Liver (tissue), 9 donors: ENCODE results near the gene NTF3. TPM values are rescaled to one million over a fixed set of nuclear protein-coding genes. Genes with fewer than 3 reads are reported as not detected.

ENCODE experiments used
- DNase-seq: peaks from one replicate; pipeline ENCODE4 v3.0.0-alpha.2; 2017; ENCODE audit warnings: low spot score
- H3K27ac ChIP-seq, 2 donors: one replicate each; pipeline ENCODE4 v1.7.0; 2013; ENCODE audit warnings: inconsistent platforms in 2 of 2, low read length in 2 of 2, control low read depth in 1 of 2, low read depth in 1 of 2, mild to moderate bottlenecking in 1 of 2
- H3K27me3 ChIP-seq, 4 donors: one replicate each; pipeline versions ENCODE4 v1.6.1 to v1.7.0; 2013; ENCODE audit warnings: low read length in 3 of 4, inconsistent platforms in 1 of 4, mild to moderate bottlenecking in 1 of 4, moderate library complexity in 1 of 4; ENCODE audit not compliant: control insufficient read depth in 4 of 4, insufficient read depth in 4 of 4
- H3K36me3 ChIP-seq, 4 donors: one replicate each; pipeline versions ENCODE4 v1.6.1 to v1.7.0; 2013; ENCODE audit warnings: low read length in 3 of 4, mild to moderate bottlenecking in 3 of 4, low read depth in 1 of 4, moderate library complexity in 1 of 4; ENCODE audit not compliant: control insufficient read depth in 4 of 4, insufficient read depth in 3 of 4
- H3K4me1 ChIP-seq, 4 donors: one replicate each; pipeline versions ENCODE4 v1.6.1 to v1.7.0; 2013; ENCODE audit warnings: low read length in 3 of 4, mild to moderate bottlenecking in 3 of 4, moderate library complexity in 1 of 4; ENCODE audit not compliant: control insufficient read depth in 4 of 4, insufficient read depth in 4 of 4
- H3K4me3 ChIP-seq, 3 donors: one replicate each; pipeline versions ENCODE4 v1.6.1 to v1.7.0; 2013; ENCODE audit warnings: low read length in 3 of 3, control low read depth in 1 of 3, low read depth in 1 of 3, mild to moderate bottlenecking in 1 of 3
- H3K9ac ChIP-seq, 2 donors: one replicate each; pipeline ENCODE4 v1.7.0; 2013; ENCODE audit warnings: low read length in 2 of 2, mild to moderate bottlenecking in 2 of 2, moderate library complexity in 2 of 2, control low read depth in 1 of 2, low read depth in 1 of 2
- H3K9me3 ChIP-seq, 4 donors: one replicate each; pipeline versions ENCODE4 v1.6.1 to v1.7.0; 2013; ENCODE audit warnings: low read length in 3 of 4; ENCODE audit not compliant: control insufficient read depth in 4 of 4
- ATF3 ChIP-seq: IDR thresholded peaks from 2 replicates; pipeline ENCODE4 v1.6.1; 2016; ENCODE audit warnings: antibody characterized with exemption
- EGR1 ChIP-seq, 2 donors: IDR thresholded peaks; 2 replicates each; pipeline ENCODE4 v1.6.1; 2016 to 2018; ENCODE audit warnings: antibody characterized with exemption in 2 of 2, low read depth in 2 of 2
- FOXA1 ChIP-seq: IDR thresholded peaks from 2 replicates; pipeline ENCODE4 v1.6.1; 2016; ENCODE audit warnings: antibody characterized with exemption
- FOXA2 ChIP-seq: IDR thresholded peaks from 2 replicates; pipeline ENCODE4 v1.6.1; 2016; ENCODE audit warnings: antibody characterized with exemption
- GABPA ChIP-seq, 2 donors: IDR thresholded peaks in 1 of 2; conservative IDR thresholded peaks in 1 of 2; 2 replicates each; pipeline ENCODE4 v1.6.1; 2016; ENCODE audit warnings: antibody characterized with exemption in 2 of 2, mild to moderate bottlenecking in 1 of 2, moderate library complexity in 1 of 2
- HNF4A ChIP-seq, 2 donors: conservative IDR thresholded peaks; 2 replicates each; pipeline ENCODE4 v1.6.1; 2016; ENCODE audit warnings: antibody characterized with exemption in 2 of 2, mild to moderate bottlenecking in 2 of 2
- HNF4G ChIP-seq: IDR thresholded peaks from 2 replicates; pipeline ENCODE4 v1.6.1; 2016; ENCODE audit warnings: antibody characterized with exemption
- JUND ChIP-seq, 2 donors: IDR thresholded peaks; 2 replicates each; pipeline ENCODE4 v1.6.1; 2016; ENCODE audit warnings: antibody characterized with exemption in 2 of 2
- NR2F2 ChIP-seq: IDR thresholded peaks from 2 replicates; pipeline ENCODE4 v1.6.1; 2016; ENCODE audit warnings: antibody characterized with exemption
- RAD21 ChIP-seq, 2 donors: IDR thresholded peaks; 2 replicates each; pipeline ENCODE4 v1.6.1; 2016; ENCODE audit warnings: antibody characterized with exemption in 2 of 2, mild to moderate bottlenecking in 2 of 2
- RXRA ChIP-seq, 2 donors: IDR thresholded peaks; 2 replicates each; pipeline ENCODE4 v1.6.1; 2017 to 2018; ENCODE audit warnings: antibody characterized with exemption in 2 of 2, mild to moderate bottlenecking in 1 of 2
- SP1 ChIP-seq: IDR thresholded peaks from 2 replicates; pipeline ENCODE4 v1.6.1; 2018; ENCODE audit warnings: antibody characterized with exemption, mild to moderate bottlenecking
- TAF1 ChIP-seq: conservative IDR thresholded peaks from 2 replicates; pipeline ENCODE4 v1.6.1; 2016; ENCODE audit warnings: antibody characterized with exemption, mild to moderate bottlenecking
- YY1 ChIP-seq: IDR thresholded peaks from 2 replicates; pipeline ENCODE4 v1.6.1; 2016; ENCODE audit warnings: antibody characterized with exemption, mild to moderate bottlenecking
- ZBTB33 ChIP-seq: IDR thresholded peaks from 2 replicates; pipeline ENCODE4 v1.6.1; 2016; ENCODE audit warnings: antibody characterized with exemption
- WGBS: extraction: QIAGEN DNeasy Blood & Tissue Kit; methylation state at CpG from one replicate; pipeline ENCODE4 v1.1.7; 2013; 5-methylcytosine and 5-hydroxymethylcytosine counted together
- polyA plus RNA-seq, 2 donors: library from polyadenylated mRNA; stranded (reverse) in 1 of 2; unstranded in 1 of 2; fragments of 200-250 nt in 1 of 2; fragments of >200 nt in 1 of 2; fragmentation: Nextera tagmentation in 1 of 2; extraction: Ambion mirVana in 1 of 2; gene quantifications; one replicate each; pipeline versions ENCODE4 v1.2.1 to v1.2.3, GENCODE V29; 2013 to 2015
- total RNA-seq, 2 donors: library from RNA; depleted of rRNA; stranded (reverse); fragments of >200 nt; gene quantifications; one replicate each; pipeline ENCODE4 v1.2.3, GENCODE V29; 2014
- TF ChIP-seq, protein P1 (sequence below): IDR thresholded peaks from 2 replicates; pipeline ENCODE4 v1.6.1; 2016; ENCODE audit warnings: antibody characterized with exemption, mild to moderate bottlenecking
- TF ChIP-seq, protein P2 (sequence below): fragments of 150-350 bp; IDR thresholded peaks from 2 replicates; pipeline ENCODE4 v1.5.1; 2017; ENCODE audit warnings: improper control_type of control experiment, low read depth, low read length; ENCODE audit not compliant: missing input control
- TF ChIP-seq, protein P3 (sequence below): IDR thresholded peaks from 2 replicates; pipeline ENCODE4 v1.6.1; 2016; ENCODE audit warnings: antibody characterized with exemption
- donor health status: healthy.
- donor health status: healthy.
- donor health status: healthy.
- donor health status: healthy.
- donor health status: healthy.

Gene NTF3
- total and polyA plus RNA-seq, 4 donors = 0.89 to 2.8 (median 1.5) TPM

GRCh38 chr12:5485454-5485853 is 53.5 kb downstream of the NTF3 start (continued):
- TF ChIP-seq, protein P1, sequence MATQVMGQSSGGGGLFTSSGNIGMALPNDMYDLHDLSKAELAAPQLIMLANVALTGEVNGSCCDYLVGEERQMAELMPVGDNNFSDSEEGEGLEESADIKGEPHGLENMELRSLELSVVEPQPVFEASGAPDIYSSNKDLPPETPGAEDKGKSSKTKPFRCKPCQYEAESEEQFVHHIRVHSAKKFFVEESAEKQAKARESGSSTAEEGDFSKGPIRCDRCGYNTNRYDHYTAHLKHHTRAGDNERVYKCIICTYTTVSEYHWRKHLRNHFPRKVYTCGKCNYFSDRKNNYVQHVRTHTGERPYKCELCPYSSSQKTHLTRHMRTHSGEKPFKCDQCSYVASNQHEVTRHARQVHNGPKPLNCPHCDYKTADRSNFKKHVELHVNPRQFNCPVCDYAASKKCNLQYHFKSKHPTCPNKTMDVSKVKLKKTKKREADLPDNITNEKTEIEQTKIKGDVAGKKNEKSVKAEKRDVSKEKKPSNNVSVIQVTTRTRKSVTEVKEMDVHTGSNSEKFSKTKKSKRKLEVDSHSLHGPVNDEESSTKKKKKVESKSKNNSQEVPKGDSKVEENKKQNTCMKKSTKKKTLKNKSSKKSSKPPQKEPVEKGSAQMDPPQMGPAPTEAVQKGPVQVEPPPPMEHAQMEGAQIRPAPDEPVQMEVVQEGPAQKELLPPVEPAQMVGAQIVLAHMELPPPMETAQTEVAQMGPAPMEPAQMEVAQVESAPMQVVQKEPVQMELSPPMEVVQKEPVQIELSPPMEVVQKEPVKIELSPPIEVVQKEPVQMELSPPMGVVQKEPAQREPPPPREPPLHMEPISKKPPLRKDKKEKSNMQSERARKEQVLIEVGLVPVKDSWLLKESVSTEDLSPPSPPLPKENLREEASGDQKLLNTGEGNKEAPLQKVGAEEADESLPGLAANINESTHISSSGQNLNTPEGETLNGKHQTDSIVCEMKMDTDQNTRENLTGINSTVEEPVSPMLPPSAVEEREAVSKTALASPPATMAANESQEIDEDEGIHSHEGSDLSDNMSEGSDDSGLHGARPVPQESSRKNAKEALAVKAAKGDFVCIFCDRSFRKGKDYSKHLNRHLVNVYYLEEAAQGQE = no peak

DNA sequence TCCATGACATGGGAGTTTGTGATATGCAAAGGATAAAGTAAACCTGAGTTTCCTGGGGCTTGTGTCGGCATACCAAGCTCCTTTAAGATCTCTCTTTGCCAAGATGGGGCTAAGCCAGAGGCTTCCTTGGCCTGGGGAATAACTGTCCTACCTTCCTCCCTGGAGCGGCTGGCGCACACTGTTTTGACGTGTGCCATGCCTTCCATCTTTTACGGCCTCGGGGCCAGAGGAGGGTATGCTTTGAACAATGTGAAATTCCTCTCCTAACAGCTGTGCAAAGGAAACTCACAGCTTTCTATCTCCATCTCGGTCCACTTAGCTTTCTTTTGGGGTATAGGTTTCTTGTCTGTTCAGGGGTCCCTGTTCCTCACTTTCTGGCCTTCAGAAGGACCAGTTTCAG is 55.2 kb downstream of the NTF3 start:
- H3K27me3 ChIP-seq = no peaks in the 10 kb centered on the region
- WGBS = 77% methylated on average over 7 of the region's 7 CpGs
- no peak for DNase-seq
- no peaks in the 10 kb centered on the region for H3K36me3 ChIP-seq
- TF ChIP-seq YY1 (no peak), TAF1 (no peak)
- H3K27ac ChIP-seq = no peak overlapping the region
- no peak overlapping the region for H3K9ac ChIP-seq
- H3K9me3 ChIP-seq = no peaks in the 10 kb centered on the region
- no peak overlapping the region for H3K4me3 ChIP-seq
- no peaks in the 10 kb centered on the region for H3K4me1 ChIP-seq

GRCh38 chr12:5487948-5488625 is 56.2 kb downstream of the NTF3 start:
- H3K9ac ChIP-seq = no peak overlapping the region
- H3K27ac ChIP-seq = no peak overlapping the region
- no peak overlapping the region for H3K4me3 ChIP-seq
- H3K36me3 ChIP-seq = no peaks in the 10 kb centered on the region
- no peaks in the 10 kb centered on the region for H3K4me1 ChIP-seq
- no peaks in the 10 kb centered on the region for H3K9me3 ChIP-seq
- WGBS = 92% methylated on average over 6 of the region's 6 CpGs
- no peak for DNase-seq
- TF ChIP-seq, protein P1 = no peak
- TF ChIP-seq SP1 (no peak), ZBTB33 (no peak), EGR1 (IDR thresholded peaks at IDR 0.05; ENCODE audit: low read depth in 2 of 2) (no peak), TAF1 (no peak), HNF4G (no peak), ATF3 (no peak), GABPA (IDR thresholded peaks at IDR 0.05 in 1 of 2, conservative IDR thresholded peaks at IDR 0.05 in 1 of 2) (no peak), HNF4A (conservative IDR thresholded peaks at IDR 0.05) (no peak), FOXA1 (no peak), NR2F2 (no peak), FOXA2 (no peak), RXRA (IDR thresholded peaks at IDR 0.05) (no peak), YY1 (no peak), JUND (IDR thresholded peaks at IDR 0.05) (no peak), RAD21 (IDR thresholded peaks at IDR 0.05) (no peak)
- TF ChIP-seq, protein P2, sequence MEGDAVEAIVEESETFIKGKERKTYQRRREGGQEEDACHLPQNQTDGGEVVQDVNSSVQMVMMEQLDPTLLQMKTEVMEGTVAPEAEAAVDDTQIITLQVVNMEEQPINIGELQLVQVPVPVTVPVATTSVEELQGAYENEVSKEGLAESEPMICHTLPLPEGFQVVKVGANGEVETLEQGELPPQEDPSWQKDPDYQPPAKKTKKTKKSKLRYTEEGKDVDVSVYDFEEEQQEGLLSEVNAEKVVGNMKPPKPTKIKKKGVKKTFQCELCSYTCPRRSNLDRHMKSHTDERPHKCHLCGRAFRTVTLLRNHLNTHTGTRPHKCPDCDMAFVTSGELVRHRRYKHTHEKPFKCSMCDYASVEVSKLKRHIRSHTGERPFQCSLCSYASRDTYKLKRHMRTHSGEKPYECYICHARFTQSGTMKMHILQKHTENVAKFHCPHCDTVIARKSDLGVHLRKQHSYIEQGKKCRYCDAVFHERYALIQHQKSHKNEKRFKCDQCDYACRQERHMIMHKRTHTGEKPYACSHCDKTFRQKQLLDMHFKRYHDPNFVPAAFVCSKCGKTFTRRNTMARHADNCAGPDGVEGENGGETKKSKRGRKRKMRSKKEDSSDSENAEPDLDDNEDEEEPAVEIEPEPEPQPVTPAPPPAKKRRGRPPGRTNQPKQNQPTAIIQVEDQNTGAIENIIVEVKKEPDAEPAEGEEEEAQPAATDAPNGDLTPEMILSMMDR = no peak
- TF ChIP-seq, protein P3, sequence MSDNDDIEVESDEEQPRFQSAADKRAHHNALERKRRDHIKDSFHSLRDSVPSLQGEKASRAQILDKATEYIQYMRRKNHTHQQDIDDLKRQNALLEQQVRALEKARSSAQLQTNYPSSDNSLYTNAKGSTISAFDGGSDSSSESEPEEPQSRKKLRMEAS = no peak
- no peaks in the 10 kb centered on the region for H3K27me3 ChIP-seq
